22Rv1 (cell line): ENCODE measurements around the gene CAMK1D.

Experiments used
- H3K27ac ChIP-seq: fragments of 450-650 bp; 2 replicates; pipeline ENCODE4 v1.5.1; 2017
- ZFX ChIP-seq: fragments of 450-650 bp; IDR thresholded peaks from 2 replicates; pipeline ENCODE4 v1.6.1; 2017; ENCODE audit warnings: antibody characterized with exemption, borderline replicate concordance
- TF ChIP-seq, protein P1 (sequence below): fragments of 450-650 bp; IDR thresholded peaks from 2 replicates; pipeline ENCODE4 v1.5.1; 2017; ENCODE audit warnings: mild to moderate bottlenecking

CAMK1D gene

DNA sequence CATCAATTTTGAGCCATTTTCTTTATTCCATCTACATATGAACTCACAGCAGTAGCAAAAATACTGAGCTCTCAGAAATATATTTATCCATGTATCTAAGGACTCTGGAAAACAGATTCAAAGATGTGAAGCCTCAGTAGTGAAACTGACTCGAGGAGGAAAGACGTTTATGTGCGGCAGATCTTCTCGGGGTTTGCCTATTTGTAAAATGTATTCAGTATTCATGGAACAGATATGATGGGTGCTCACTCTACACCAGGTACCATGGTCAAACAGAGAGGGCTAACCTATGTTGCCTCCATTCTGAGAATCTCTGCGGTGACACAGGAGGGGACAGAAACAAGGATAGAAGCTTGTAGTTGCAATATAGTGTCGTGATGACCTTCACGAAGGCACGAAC lies 93.7 kb downstream of the CAMK1D start:
- TF ChIP-seq, protein P1, sequence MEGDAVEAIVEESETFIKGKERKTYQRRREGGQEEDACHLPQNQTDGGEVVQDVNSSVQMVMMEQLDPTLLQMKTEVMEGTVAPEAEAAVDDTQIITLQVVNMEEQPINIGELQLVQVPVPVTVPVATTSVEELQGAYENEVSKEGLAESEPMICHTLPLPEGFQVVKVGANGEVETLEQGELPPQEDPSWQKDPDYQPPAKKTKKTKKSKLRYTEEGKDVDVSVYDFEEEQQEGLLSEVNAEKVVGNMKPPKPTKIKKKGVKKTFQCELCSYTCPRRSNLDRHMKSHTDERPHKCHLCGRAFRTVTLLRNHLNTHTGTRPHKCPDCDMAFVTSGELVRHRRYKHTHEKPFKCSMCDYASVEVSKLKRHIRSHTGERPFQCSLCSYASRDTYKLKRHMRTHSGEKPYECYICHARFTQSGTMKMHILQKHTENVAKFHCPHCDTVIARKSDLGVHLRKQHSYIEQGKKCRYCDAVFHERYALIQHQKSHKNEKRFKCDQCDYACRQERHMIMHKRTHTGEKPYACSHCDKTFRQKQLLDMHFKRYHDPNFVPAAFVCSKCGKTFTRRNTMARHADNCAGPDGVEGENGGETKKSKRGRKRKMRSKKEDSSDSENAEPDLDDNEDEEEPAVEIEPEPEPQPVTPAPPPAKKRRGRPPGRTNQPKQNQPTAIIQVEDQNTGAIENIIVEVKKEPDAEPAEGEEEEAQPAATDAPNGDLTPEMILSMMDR: no peak
- TF ChIP-seq ZFX: no peak
- no peak overlapping the region for H3K27ac ChIP-seq

DNA sequence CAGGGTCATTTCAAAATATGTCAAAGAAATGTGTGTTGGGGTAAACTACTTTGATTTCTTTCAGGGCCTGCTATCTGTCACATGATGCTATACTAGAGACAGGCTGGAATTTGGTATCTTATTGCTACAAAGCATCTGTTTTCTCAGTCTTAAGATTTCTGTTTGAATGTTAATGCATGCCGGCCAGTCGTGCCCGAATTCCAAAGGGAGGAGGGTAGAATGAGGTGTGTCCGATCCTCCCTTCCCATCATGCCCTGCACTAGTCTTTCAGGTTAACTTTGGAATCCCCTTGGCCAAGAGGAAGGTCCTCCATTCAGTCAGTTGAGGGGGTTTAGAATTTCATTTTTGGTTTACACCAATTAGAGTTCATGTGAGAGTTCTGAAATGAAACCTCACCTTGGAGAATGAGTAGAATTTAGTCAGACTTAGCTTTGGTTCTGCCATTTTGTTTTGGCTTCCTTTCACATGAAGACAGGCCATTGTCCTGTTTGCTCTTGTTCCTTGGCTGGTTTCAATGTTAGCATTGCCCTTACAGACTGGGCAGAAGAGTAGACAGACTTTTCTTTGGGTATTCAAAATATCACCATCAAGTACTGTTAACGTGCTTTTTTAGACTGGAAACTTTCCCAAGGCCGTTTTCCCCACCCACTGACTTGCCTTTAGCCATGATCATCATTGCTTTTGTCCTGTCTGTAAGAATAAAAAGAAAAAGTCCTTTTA lies 95.8 kb downstream of the CAMK1D start:
- no peak overlapping the region for H3K27ac ChIP-seq
- TF ChIP-seq ZFX: no peak
- TF ChIP-seq, protein P1: no peak

DNA sequence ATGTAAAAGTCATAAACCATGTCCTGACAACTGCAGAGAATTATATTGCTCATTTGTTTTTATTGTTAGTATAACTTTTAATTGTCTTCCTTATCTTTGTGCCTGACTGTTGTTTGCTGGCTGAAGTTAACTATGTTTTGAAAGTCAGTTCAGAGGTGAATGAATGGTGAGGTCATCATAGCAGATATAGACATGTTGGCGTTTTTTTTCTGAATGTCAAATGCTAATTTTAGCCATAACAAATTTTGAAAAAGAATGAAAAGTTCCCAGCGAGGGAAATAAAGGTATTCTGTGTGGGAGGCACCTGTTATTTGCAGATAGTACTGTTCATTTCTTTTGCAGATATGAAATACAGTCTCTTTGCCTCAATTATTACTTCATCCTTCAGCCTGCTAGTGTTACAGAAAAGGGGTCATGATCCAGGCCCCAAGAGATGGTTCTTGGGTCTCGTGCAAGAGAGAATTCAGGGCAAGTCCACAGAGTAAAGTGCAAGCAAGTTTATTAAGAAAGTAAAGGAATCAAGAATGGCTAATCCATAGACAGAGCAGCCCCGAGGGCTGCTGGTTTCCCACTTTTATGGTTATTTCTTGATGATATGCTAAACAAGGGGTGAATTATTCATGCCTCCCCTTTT lies 96.5 kb downstream of the CAMK1D start:
- no peak overlapping the region for H3K27ac ChIP-seq
- TF ChIP-seq ZFX: no peak
- TF ChIP-seq, protein P1: no peak

DNA sequence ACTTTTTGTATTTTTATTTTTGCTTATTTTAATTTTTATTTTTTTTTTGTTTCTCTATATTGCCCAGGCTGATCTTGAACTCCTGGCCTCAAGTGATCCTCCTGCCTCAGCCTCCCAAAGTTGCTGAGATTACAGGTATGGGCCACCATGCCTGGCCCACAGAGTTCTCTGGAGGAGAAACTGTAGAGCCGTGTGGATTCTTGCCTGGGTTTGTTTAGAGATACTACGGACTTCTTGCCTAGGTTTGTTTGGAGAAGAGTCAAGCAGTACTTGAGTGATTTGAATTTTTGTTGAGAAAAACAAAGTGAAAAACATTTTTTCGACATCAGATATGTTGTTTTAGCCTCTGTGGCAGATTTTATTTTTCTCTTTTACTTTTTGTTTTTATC lies 99.0 kb downstream of the CAMK1D start:
- no peak for TF ChIP-seq ZFX
- TF ChIP-seq, protein P1: no peak
- H3K27ac ChIP-seq: no peak overlapping the region

DNA sequence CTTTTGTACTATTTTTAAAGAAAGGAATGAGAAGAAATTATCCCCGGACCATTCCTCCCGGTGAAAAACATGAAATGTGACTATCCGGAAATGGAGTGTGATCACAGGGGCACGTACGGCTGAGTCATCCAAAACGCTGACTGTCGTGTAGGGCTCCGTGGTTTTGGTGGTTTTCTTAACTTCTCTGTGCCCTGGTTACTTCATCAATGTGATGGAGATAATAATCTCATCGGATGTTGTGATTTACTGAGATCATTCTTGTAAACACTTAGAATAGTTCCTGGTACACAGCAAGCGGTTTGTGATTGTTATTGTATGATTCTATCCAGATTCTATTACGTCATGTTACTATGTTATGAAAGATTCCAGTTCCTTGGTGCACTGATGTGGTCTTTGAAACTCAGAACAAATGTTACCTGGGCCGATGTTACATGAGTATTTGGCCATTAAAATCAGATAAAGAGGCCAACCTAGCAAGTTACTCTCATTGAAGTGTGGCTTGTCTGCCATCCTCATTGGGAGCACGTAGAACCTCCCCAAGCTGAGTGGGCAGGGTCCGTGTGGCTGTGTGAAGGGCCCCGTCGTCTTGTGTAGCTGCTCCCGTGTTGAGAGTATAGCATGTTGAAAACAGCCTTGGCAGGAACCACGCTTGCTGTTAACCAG lies 99.5 kb downstream of the CAMK1D start:
- no peak overlapping the region for H3K27ac ChIP-seq
- TF ChIP-seq, protein P1: no peak
- TF ChIP-seq ZFX: no peak

DNA sequence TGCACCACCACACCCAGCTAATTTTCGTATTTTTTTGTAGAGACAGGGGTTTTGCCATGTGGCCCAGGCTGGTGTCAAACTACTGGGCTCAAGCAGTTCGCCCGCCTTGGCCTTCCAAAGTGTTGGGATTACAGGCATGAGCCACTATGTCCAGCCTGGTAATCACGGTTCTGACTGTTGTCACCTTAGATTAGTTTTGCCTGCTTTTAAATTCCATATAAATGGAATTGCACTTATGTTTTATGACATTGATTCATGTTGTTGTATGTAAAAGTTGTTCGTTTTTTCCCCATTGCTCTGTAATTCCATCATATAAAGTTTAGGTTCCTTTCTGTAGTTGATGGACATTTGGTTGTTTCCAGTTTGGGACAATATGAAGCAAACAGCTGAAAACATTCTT lies 106.0 kb downstream of the CAMK1D start:
- TF ChIP-seq, protein P1: no peak
- no peak for TF ChIP-seq ZFX
- H3K27ac ChIP-seq: no peak overlapping the region

DNA sequence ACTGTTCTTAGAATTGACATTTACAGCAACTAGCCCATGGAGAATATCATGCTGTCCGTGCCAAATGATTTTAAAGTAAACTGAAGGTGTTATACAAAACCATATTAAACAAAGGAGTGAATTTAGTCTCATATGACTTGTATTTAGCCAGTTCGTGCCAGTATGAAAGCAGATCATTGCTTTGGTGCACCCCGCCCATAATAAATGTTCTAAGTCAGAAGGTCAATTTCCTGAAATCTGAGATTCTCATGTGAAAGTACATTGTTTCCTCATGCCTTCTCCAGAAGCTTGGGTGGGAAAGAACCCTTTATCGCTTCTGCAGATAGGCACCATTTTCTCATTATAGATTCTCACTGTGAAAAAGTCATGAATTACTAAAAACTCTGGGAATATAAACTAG lies 106.4 kb downstream of the CAMK1D start:
- no peak overlapping the region for H3K27ac ChIP-seq
- TF ChIP-seq, protein P1: no peak
- TF ChIP-seq ZFX: no peak
